MM.1S (cell line): ENCODE results near the gene ENKUR.

Experiments used
- DNase-seq: peaks from one replicate; pipeline ENCODE4 v3.0.0-alpha.2; 2015
- H2AFZ ChIP-seq: fragments of 300-600 bp; sonication (generic); 2 replicates; pipeline ENCODE4 v1.6.0; 2016; ENCODE audit warnings: antibody characterized with exemption, low read length
- H3F3A ChIP-seq: fragments of 300-600 bp; sonication (generic); 2 replicates; pipeline ENCODE4 v1.6.1; 2016; ENCODE audit warnings: mild to moderate bottlenecking, antibody characterized with exemption, low read length, moderate library complexity, mixed read lengths; ENCODE audit not compliant: insufficient read depth
- H3K27ac ChIP-seq: fragments of 300-600 bp; sonication (generic); 2 replicates; pipeline ENCODE4 v1.5.1; 2016; ENCODE audit warnings: mild to moderate bottlenecking, low read length
- H3K27me3 ChIP-seq: fragments of 300-600 bp; sonication (generic); replicated peaks from 2 replicates; pipeline ENCODE4 v1.6.0; 2016; ENCODE audit warnings: low read length; ENCODE audit not compliant: insufficient read depth
- H3K36me3 ChIP-seq: fragments of 300-600 bp; sonication (generic); replicated peaks from 2 replicates; pipeline ENCODE4 v1.6.1; 2016; ENCODE audit warnings: mild to moderate bottlenecking, low read length, mixed read lengths; ENCODE audit not compliant: insufficient read depth
- H3K4me1 ChIP-seq: fragments of 300-600 bp; sonication (generic); 2 replicates; pipeline ENCODE4 v1.6.1; 2016; ENCODE audit warnings: low read length, mixed read lengths
- H3K4me2 ChIP-seq: fragments of 300-600 bp; sonication (generic); 2 replicates; pipeline ENCODE4 v1.6.0; 2016; ENCODE audit warnings: low read depth, low read length
- H3K4me3 ChIP-seq: fragments of 300-600 bp; sonication (generic); 2 replicates; pipeline ENCODE4 v1.5.1; 2016; ENCODE audit warnings: low read length, mixed read lengths
- H3K79me2 ChIP-seq: fragments of 300-600 bp; sonication (generic); 2 replicates; pipeline ENCODE4 v1.6.1; 2016; ENCODE audit warnings: mixed run types, low read length, mixed read lengths
- H3K9ac ChIP-seq: fragments of 300-600 bp; sonication (generic); 2 replicates; pipeline ENCODE4 v1.6.1; 2016; ENCODE audit warnings: low read length, mixed read lengths
- H3K9me2 ChIP-seq: fragments of 300-600 bp; sonication (generic); replicated peaks from 2 replicates; pipeline ENCODE4 v1.6.1; 2016; ENCODE audit warnings: mild to moderate bottlenecking, low read length, mixed read lengths; ENCODE audit not compliant: insufficient read depth
- H3K9me3 ChIP-seq: fragments of 300-600 bp; sonication (generic); replicated peaks from 2 replicates; pipeline ENCODE4 v1.6.1; 2016; ENCODE audit warnings: mild to moderate bottlenecking, low read length, mixed read lengths; ENCODE audit not compliant: insufficient read depth
- H4K20me1 ChIP-seq: fragments of 300-600 bp; sonication (generic); 2 replicates; pipeline ENCODE4 v1.6.1; 2016; ENCODE audit warnings: mild to moderate bottlenecking, low read length, moderate library complexity, mixed read lengths; ENCODE audit not compliant: insufficient read depth
- CTCF ChIP-seq: fragments of 300-600 bp; sonication (generic); IDR thresholded peaks from 2 replicates; pipeline ENCODE4 v1.5.1; 2016; ENCODE audit warnings: antibody characterized with exemption, low read length, mixed read lengths
- EZH2 ChIP-seq: fragments of 300-600 bp; sonication (generic); optimal IDR thresholded peaks from 2 replicates; pipeline ENCODE3; 2017; ENCODE audit warnings: low read depth, mild to moderate bottlenecking, antibody characterized with exemption, low read length, mixed read lengths
- EZH2phosphoT487 ChIP-seq: fragments of 300-600 bp; sonication (generic); IDR thresholded peaks from 2 replicates; pipeline ENCODE4 v1.6.1; 2018; ENCODE audit warnings: antibody characterized with exemption, low read length

Gene ENKUR

DNA sequence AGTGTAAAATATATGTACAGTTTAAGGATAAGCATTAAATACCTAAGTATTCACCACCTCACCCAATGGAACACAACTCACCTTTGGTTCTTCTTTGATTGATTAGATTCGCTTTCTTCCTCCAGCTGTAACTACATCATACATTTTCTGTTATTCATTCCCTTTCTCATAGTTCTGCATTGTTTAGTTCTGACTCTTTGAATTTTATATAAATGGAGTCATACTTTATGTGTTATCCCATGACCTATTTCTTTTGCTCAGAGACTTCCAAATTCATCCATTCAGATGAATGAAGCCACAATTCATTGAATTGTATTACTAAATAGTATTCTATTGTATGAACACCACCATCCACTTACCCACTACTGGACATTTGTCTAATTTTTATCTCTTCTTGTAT is 12.8 kb upstream of the ENKUR start:
- H3K4me2 ChIP-seq = no peak overlapping the region
- TF ChIP-seq CTCF = no peak
- no peak for TF ChIP-seq EZH2phosphoT487
- TF ChIP-seq EZH2 = no peak
- no peak overlapping the region for H3K27ac ChIP-seq
- H2AFZ ChIP-seq = no peak overlapping the region
- H3F3A ChIP-seq = no peaks in the 10 kb centered on the region
- no peaks in the 10 kb centered on the region for H3K79me2 ChIP-seq
- no peak for DNase-seq
- H3K4me3 ChIP-seq = no peak overlapping the region
- no peaks in the 10 kb centered on the region for H3K4me1 ChIP-seq
- no peaks in the 10 kb centered on the region for H4K20me1 ChIP-seq
- H3K36me3 ChIP-seq = no peaks in the 10 kb centered on the region
- H3K9me2 ChIP-seq = no peaks in the 10 kb centered on the region
- no peaks in the 10 kb centered on the region for H3K9me3 ChIP-seq
- H3K9ac ChIP-seq = no peak overlapping the region
- no peaks in the 10 kb centered on the region for H3K27me3 ChIP-seq

DNA sequence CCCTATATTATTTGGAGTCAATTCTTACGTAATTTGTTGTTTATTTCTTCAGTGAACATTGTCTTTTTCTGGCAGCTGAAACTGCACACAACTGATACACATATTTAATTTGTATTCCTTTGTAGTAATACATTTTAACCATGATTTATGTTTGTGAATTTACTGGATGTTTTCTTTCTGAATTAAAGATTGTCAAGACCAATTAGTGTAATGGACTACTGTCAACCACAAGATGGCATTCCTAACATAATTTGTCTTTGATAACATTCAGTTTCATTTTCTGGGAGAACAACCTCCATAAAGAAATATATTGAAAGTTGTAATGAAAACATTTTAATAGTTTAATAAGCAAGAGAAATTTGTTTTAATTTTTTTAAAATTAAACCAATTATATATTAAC is 10.5 kb upstream of the ENKUR start:
- TF ChIP-seq EZH2phosphoT487 = no peak
- no peak for TF ChIP-seq EZH2
- TF ChIP-seq CTCF = peak; percentile 28
- DNase-seq = peak; percentile 26

DNA sequence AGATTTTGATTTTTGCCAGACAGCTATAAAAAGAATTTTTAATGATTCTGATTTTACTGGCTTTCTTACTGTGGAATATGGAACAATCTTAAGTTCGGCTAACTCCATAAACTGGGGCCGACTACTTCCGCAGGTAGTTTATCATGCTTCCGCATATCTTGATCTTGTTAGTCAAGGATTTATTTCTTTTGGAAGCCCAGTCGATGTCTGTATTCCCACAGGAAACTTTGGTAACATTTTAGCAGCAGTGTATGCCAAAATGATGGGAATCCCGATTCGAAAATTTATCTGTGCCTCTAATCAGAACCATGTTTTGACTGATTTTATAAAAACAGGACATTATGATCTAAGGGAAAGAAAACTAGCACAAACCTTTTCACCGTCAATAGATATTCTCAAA is 8.6 kb upstream of the ENKUR start:
- Histone ChIP-seq H3K79me2 (no peaks in the 10 kb centered on the region), H4K20me1 (no peaks in the 10 kb centered on the region), H3K9me2 (no peaks in the 10 kb centered on the region), H3K27ac (no peak overlapping the region), H3K4me2 (no peak overlapping the region), H3K9ac (no peak overlapping the region), H3K4me3 (no peak overlapping the region), H2AFZ (no peak overlapping the region), H3K9me3 (no peaks in the 10 kb centered on the region), H3F3A (no peaks in the 10 kb centered on the region), H3K4me1 (no peaks in the 10 kb centered on the region), H3K36me3 (no peaks in the 10 kb centered on the region), H3K27me3 (no peaks in the 10 kb centered on the region)
- DNase-seq = no peak
- TF ChIP-seq EZH2 (no peak), CTCF (no peak), EZH2phosphoT487 (no peak)

More for the DNA sequence above, 10.5 kb upstream of the ENKUR start:
- no peaks in the 10 kb centered on the region for H3K9me2 ChIP-seq
- no peaks in the 10 kb centered on the region for H3K9me3 ChIP-seq
- no peak overlapping the region for H3K4me2 ChIP-seq
- H3K4me1 ChIP-seq = no peaks in the 10 kb centered on the region
- H3K27me3 ChIP-seq = no peaks in the 10 kb centered on the region
- H3F3A ChIP-seq = no peaks in the 10 kb centered on the region
- H3K36me3 ChIP-seq = no peaks in the 10 kb centered on the region
- no peak overlapping the region for H3K9ac ChIP-seq
- no peaks in the 10 kb centered on the region for H3K79me2 ChIP-seq
- no peak overlapping the region for H3K27ac ChIP-seq
- H4K20me1 ChIP-seq = no peaks in the 10 kb centered on the region
- no peak overlapping the region for H3K4me3 ChIP-seq
- H2AFZ ChIP-seq = no peak overlapping the region
